SK-N-SH treated with all-trans-retinoic acid at 6 μM for 48 hours (cell line): ENCODE measurements around the gene KRT81.

Experiments used
- ATAC-seq: fragments of 200-7000 bp; cut with Tn5 transposase; 3 replicates; pipeline ENCODE4 v1.9.1; 2020; ENCODE audit warnings: mild to moderate bottlenecking, moderate library complexity
- BACH2 ChIP-seq: fragments of 250-450 bp; sonication (Bioruptor Pico); IDR thresholded peaks from 2 replicates; pipeline ENCODE4 v1.9.0; 2021; ENCODE audit warnings: mild to moderate bottlenecking, borderline replicate concordance
- CREB5 ChIP-seq: fragments of 250-450 bp; sonication (Bioruptor Pico); IDR thresholded peaks from 2 replicates; pipeline ENCODE4 v1.5.1; 2020; ENCODE audit warnings: low read depth, mild to moderate bottlenecking, moderate library complexity
- CSDC2 ChIP-seq: fragments of 250-450 bp; sonication (Bioruptor Pico); IDR thresholded peaks from 2 replicates; pipeline ENCODE4 v1.5.0; 2020; ENCODE audit warnings: mild to moderate bottlenecking, moderate library complexity
- CSRNP3 ChIP-seq: fragments of 250-450 bp; sonication (Bioruptor Pico); IDR thresholded peaks from 2 replicates; pipeline ENCODE4 v1.5.1; 2021; ENCODE audit warnings: mild to moderate bottlenecking, moderate library complexity
- ESRRG ChIP-seq: fragments of 250-450 bp; sonication (Bioruptor Pico); IDR thresholded peaks from 2 replicates; pipeline ENCODE4 v1.6.1; 2021; ENCODE audit warnings: mild to moderate bottlenecking
- GLIS3 ChIP-seq: fragments of 250-450 bp; sonication (Bioruptor Pico); IDR thresholded peaks from 2 replicates; pipeline ENCODE4 v1.5.0; 2020; ENCODE audit warnings: mild to moderate bottlenecking, moderate library complexity
- ISL1 ChIP-seq: fragments of 250-450 bp; sonication (Bioruptor Pico); IDR thresholded peaks from 2 replicates; pipeline ENCODE4 v2.1.2; 2022; ENCODE audit warnings: mild to moderate bottlenecking, moderate library complexity
- OSR1 ChIP-seq: fragments of 250-450 bp; sonication (Bioruptor Pico); IDR thresholded peaks from 2 replicates; pipeline ENCODE4 v1.8.0; 2022; ENCODE audit warnings: moderate library complexity, mild to moderate bottlenecking, inconsistent platforms
- PATZ1 ChIP-seq: fragments of 250-450 bp; sonication (Bioruptor Pico); IDR thresholded peaks from 2 replicates; pipeline ENCODE4 v1.8.0; 2020; ENCODE audit warnings: mild to moderate bottlenecking, moderate library complexity, borderline replicate concordance
- POU6F1 ChIP-seq: fragments of 250-450 bp; sonication (Bioruptor Pico); IDR thresholded peaks from 2 replicates; pipeline ENCODE4 v1.8.0; 2021; ENCODE audit warnings: low read depth, mild to moderate bottlenecking, moderate library complexity, borderline replicate concordance
- PPARA ChIP-seq: fragments of 250-450 bp; sonication (Bioruptor Pico); IDR thresholded peaks from 2 replicates; pipeline ENCODE4 v1.5.0; 2020; ENCODE audit warnings: mild to moderate bottlenecking, borderline replicate concordance
- SNAI2 ChIP-seq: fragments of 250-450 bp; sonication (Bioruptor Pico); IDR thresholded peaks from 2 replicates; pipeline ENCODE4 v1.5.0; 2020; ENCODE audit warnings: mild to moderate bottlenecking, moderate library complexity
- TCF4 ChIP-seq: fragments of 250-450 bp; sonication (Bioruptor Pico); IDR thresholded peaks from 2 replicates; pipeline ENCODE4 v1.8.0; 2021; ENCODE audit warnings: mild to moderate bottlenecking, moderate library complexity, borderline replicate concordance
- TOX ChIP-seq: fragments of 250-450 bp; sonication (Bioruptor Pico); IDR thresholded peaks from 2 replicates; pipeline ENCODE4 v1.8.0; 2021; ENCODE audit warnings: mild to moderate bottlenecking, moderate library complexity, borderline replicate concordance
- ZC3H10 ChIP-seq: fragments of 250-450 bp; sonication (Bioruptor Pico); IDR thresholded peaks from 2 replicates; pipeline ENCODE4 v1.5.1; 2021; ENCODE audit warnings: mild to moderate bottlenecking, moderate library complexity
- ZFP30 ChIP-seq: fragments of 450-650 bp; formaldehyde crosslinking; IDR thresholded peaks from 2 replicates; pipeline ENCODE4 v1.5.0; 2022; ENCODE audit warnings: mild to moderate bottlenecking, moderate library complexity
- ZNF565 ChIP-seq: fragments of 450-650 bp; formaldehyde crosslinking; conservative IDR thresholded peaks from 2 replicates; pipeline ENCODE4 v1.5.0; 2020; ENCODE audit warnings: low read depth, mild to moderate bottlenecking, moderate library complexity
- ZNF70 ChIP-seq: fragments of 450-650 bp; formaldehyde crosslinking; IDR thresholded peaks from 2 replicates; pipeline ENCODE4 v1.5.0; 2020; ENCODE audit warnings: mild to moderate bottlenecking, moderate library complexity
- ZNF8 ChIP-seq: fragments of 450-650 bp; formaldehyde crosslinking; IDR thresholded peaks from 2 replicates; pipeline ENCODE4 v1.5.0; 2020; ENCODE audit warnings: mild to moderate bottlenecking, moderate library complexity

The KRT81 gene

GRCh38 chr12:52279422-52280318 is 11.7 kb downstream of the KRT81 start:
- ATAC-seq, result no peak
- TF ChIP-seq ZNF70 (CRISPR knock-in tag), result no peak
- TF ChIP-seq TOX, result no peak
- TF ChIP-seq CSRNP3 (CRISPR knock-in tag), result no peak
- no peak for TF ChIP-seq PATZ1
- no peak for TF ChIP-seq ZC3H10 (CRISPR knock-in tag)
- TF ChIP-seq GLIS3 (CRISPR knock-in tag), result no peak
- no peak for TF ChIP-seq POU6F1 (CRISPR knock-in tag)
- TF ChIP-seq ZFP30 (CRISPR knock-in tag), result no peak
- no peak for TF ChIP-seq TCF4 (CRISPR knock-in tag)
- no peak for TF ChIP-seq PPARA (CRISPR knock-in tag)
- no peak for TF ChIP-seq CSDC2 (CRISPR knock-in tag)
- no peak for TF ChIP-seq CREB5
- no peak for TF ChIP-seq ZNF565
- TF ChIP-seq ISL1 (CRISPR knock-in tag), result no peak

- ATAC-seq, result peak; percentile 91
- TF ChIP-seq BACH2 (CRISPR knock-in tag) (no peak), TCF4 (CRISPR knock-in tag) (no peak)
Measured at GRCh38 chr12:52278575-52279421, 12.5 kb downstream of the KRT81 start.

GRCh38 chr12:52277486-52278245 is 13.7 kb downstream of the KRT81 start:
- no peak for TF ChIP-seq PPARA (CRISPR knock-in tag)
- TF ChIP-seq SNAI2 (CRISPR knock-in tag), result no peak
- TF ChIP-seq ESRRG (CRISPR knock-in tag), result no peak
- TF ChIP-seq TOX, result no peak
- no peak for ATAC-seq

- ATAC-seq, result no peak
- TF ChIP-seq TOX (no peak), BACH2 (CRISPR knock-in tag) (no peak), ZNF70 (CRISPR knock-in tag) (no peak), CSRNP3 (CRISPR knock-in tag) (no peak), ZNF8 (no peak), PATZ1 (no peak), ZFP30 (CRISPR knock-in tag) (no peak), GLIS3 (CRISPR knock-in tag) (no peak), ZC3H10 (CRISPR knock-in tag) (no peak), OSR1 (no peak), ISL1 (CRISPR knock-in tag) (no peak)
Measured at GRCh38 chr12:52275686-52276085, 15.6 kb downstream of the KRT81 start.
